Measurements from ENCODE around the gene TTC3. TPM values are rescaled to one million over a fixed set of nuclear protein-coding genes. Genes with fewer than 3 reads are reported as not detected.

TTC3 gene
- total RNA-seq, 6 experiments from 2014 or later: 46.7 to 68.7 (median 54.2) TPM

DNA sequence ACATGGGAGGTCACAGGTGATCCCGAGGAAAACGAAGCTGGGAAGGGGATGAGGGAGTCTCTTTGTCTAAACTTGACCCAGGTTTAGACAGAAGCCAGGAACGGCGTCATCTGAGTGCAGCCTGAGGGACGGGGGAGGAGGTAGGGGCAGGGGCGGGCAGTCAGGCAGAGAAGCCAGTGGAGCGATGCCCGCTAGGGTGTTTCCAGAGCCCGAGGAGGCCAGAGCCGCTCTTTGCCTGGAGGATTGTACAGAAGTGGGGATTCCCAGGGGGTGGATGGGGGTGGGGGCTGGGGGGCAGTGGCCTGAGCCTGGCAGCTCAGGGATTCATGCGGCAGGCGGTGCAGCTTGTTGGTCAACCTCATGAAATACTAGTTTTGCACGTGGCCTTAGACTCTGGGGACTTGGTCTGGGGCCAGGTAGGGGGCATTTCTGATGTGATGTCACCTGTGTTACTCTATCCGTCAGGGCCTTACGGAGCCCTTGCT, 135.7 kb downstream of the TTC3 start:
- 81% methylated on average over 5 of the region's 15 CpGs for WGBS (ENCODE audit: insufficient coverage, low coverage, low lambda C conversion rate, missing lambda C conversion rate)
- no peaks in the 10 kb centered on the region for H3K36me3 ChIP-seq
- DNase-seq (no peak), ATAC-seq (peak in 2 of 4 donors; percentile 23 to 31)
- TF ChIP-seq POLR2A (IDR thresholded peaks at IDR 0.05): no peak
- TF ChIP-seq, protein P1, sequence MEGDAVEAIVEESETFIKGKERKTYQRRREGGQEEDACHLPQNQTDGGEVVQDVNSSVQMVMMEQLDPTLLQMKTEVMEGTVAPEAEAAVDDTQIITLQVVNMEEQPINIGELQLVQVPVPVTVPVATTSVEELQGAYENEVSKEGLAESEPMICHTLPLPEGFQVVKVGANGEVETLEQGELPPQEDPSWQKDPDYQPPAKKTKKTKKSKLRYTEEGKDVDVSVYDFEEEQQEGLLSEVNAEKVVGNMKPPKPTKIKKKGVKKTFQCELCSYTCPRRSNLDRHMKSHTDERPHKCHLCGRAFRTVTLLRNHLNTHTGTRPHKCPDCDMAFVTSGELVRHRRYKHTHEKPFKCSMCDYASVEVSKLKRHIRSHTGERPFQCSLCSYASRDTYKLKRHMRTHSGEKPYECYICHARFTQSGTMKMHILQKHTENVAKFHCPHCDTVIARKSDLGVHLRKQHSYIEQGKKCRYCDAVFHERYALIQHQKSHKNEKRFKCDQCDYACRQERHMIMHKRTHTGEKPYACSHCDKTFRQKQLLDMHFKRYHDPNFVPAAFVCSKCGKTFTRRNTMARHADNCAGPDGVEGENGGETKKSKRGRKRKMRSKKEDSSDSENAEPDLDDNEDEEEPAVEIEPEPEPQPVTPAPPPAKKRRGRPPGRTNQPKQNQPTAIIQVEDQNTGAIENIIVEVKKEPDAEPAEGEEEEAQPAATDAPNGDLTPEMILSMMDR (IDR thresholded peaks at IDR 0.05): no peak
- H3K27ac ChIP-seq: no peak overlapping the region
- H3K4me1 ChIP-seq: no peaks in the 10 kb centered on the region
- no peaks in the 10 kb centered on the region for H3K27me3 ChIP-seq
- no peak overlapping the region for H3K4me3 ChIP-seq
- intact Hi-C loops (cut with DNase I): no loop called here
- H3K9me3 ChIP-seq: no peaks in the 10 kb centered on the region

DNA sequence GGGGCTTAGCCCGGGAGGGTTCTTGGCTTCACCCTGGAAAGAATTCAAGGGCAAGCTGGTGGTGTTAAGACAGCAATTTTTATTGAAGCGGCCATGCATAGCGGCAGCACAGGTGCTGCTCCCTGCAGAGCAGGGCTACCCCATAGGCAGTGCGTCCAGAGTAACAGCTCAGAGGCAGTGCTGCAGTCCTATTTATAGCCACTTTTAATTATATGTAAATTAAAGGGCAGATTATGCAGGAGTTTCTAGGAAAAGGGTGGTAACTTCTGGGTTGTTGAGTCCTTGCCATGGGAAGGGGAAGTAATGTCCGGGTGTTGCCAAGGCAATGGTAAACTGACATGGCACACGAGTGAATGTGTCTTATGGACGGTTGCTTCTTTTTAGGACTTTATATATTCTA, 137.1 kb downstream of the TTC3 start:
- Histone ChIP-seq H3K36me3 (no peaks in the 10 kb centered on the region), H3K27ac (no peak overlapping the region), H3K4me1 (no peaks in the 10 kb centered on the region), H3K4me3 (no peak overlapping the region), H3K9me3 (no peaks in the 10 kb centered on the region), H3K27me3 (no peaks in the 10 kb centered on the region)
- DNase-seq (no peak), ATAC-seq (no peak)
- 78% methylated on average over 6 of the region's 7 CpGs for WGBS (ENCODE audit: insufficient coverage, low coverage, low lambda C conversion rate, missing lambda C conversion rate)
- TF ChIP-seq POLR2A (IDR thresholded peaks at IDR 0.05): no peak
- TF ChIP-seq, protein P1 (IDR thresholded peaks at IDR 0.05): no peak
- intact Hi-C loops (cut with DNase I): no loop called here

DNA sequence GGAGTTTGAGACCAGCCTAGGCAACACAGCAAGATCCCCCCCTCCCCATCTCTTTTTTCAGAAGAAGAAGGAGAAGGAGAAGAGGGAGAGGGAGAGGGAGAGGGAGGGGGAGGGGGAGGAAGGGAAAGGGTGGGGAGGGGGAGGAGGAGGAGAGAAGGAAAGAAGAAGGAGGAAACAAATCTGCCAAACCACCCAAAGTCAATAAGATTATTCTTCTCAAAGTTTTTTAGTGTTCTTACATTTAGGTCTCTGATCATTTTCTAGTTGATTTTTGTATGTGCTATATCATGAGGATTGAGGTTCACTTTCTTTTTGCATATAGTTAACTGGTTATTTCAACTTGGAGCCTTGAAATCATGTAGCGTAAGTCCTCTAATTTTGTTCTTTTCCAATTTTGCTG, 137.7 kb downstream of the TTC3 start:
- TF ChIP-seq, protein P1 (IDR thresholded peaks at IDR 0.05): no peak
- no peak for TF ChIP-seq POLR2A (IDR thresholded peaks at IDR 0.05)
- Histone ChIP-seq H3K9me3 (no peaks in the 10 kb centered on the region), H3K4me1 (no peaks in the 10 kb centered on the region), H3K4me3 (no peak overlapping the region), H3K36me3 (no peaks in the 10 kb centered on the region), H3K27me3 (no peaks in the 10 kb centered on the region), H3K27ac (no peak overlapping the region)
- ATAC-seq: no peak
- intact Hi-C loops (cut with DNase I): no loop called here
- DNase-seq: no peak
- WGBS (ENCODE audit: insufficient coverage, low coverage, low lambda C conversion rate, missing lambda C conversion rate): 100% methylated on average over 1 of the region's 1 CpG

DNA sequence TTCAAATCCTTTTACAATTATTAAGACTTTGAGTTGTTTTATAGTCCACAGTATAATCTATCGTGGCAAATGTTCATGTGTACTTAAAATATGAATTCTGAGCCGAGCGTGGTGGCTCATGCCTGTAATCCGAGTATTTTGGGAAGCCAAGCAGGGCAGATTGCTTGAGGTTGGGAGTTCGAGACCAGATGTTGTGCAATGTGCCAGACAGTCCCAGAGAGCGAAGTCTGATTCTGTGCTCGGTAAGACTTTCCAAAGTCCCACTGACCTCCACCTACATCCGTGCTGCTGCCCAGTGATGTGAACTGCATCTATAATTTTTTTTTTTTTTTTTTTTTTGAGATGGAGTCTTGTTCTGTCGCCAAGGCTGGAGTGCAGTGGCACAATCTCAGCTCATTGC, 141.9 kb downstream of the TTC3 start:
- no peak overlapping the region for H3K27ac ChIP-seq
- DNase-seq: no peak
- WGBS (ENCODE audit: insufficient coverage, low coverage, low lambda C conversion rate, missing lambda C conversion rate): 78% methylated on average over 8 of the region's 9 CpGs

More for the DNA sequence above, 141.9 kb downstream of the TTC3 start:
- no peaks in the 10 kb centered on the region for H3K27me3 ChIP-seq
- H3K9me3 ChIP-seq: no peaks in the 10 kb centered on the region
- no peak for ATAC-seq
- H3K4me3 ChIP-seq: no peak overlapping the region
- TF ChIP-seq POLR2A (IDR thresholded peaks at IDR 0.05): no peak
- TF ChIP-seq, protein P1 (IDR thresholded peaks at IDR 0.05): no peak
- intact Hi-C loops (cut with DNase I): no loop called here
- H3K36me3 ChIP-seq: no peaks in the 10 kb centered on the region
- H3K4me1 ChIP-seq: no peaks in the 10 kb centered on the region

All from right lobe of liver (tissue), 6 donors.